Effector CD4-positive, alpha-beta T cell (primary cell): Measurements from ENCODE around the gene PPL.
A peak's percentile ranks its signal among the peaks of the same experiment; 100 is the strongest.

Experiments
- DNase-seq: peaks from one replicate; pipeline ENCODE4 v3.0.0-alpha.2; 2020

PPL gene

GRCh38 chr16:4859900-4860255 is 77.1 kb downstream of the PPL start:
- DNase-seq, result no peak

GRCh38 chr16:4859190-4859899 is 77.6 kb downstream of the PPL start:
- no peak for DNase-seq

GRCh38 chr16:4855804-4856203 is 81.1 kb downstream of the PPL start:
- DNase-seq, result no peak

- no peak for DNase-seq
Observed at GRCh38 chr16:4855371-4855770, 81.6 kb downstream of the PPL start.

GRCh38 chr16:4852221-4852872 is 84.6 kb downstream of the PPL start:
- no peak for DNase-seq

GRCh38 chr16:4850211-4850610 is 86.7 kb downstream of the PPL start:
- no peak for DNase-seq

GRCh38 chr16:4847774-4848587 is 89.0 kb downstream of the PPL start:
- peak; percentile 29 for DNase-seq

DNA sequence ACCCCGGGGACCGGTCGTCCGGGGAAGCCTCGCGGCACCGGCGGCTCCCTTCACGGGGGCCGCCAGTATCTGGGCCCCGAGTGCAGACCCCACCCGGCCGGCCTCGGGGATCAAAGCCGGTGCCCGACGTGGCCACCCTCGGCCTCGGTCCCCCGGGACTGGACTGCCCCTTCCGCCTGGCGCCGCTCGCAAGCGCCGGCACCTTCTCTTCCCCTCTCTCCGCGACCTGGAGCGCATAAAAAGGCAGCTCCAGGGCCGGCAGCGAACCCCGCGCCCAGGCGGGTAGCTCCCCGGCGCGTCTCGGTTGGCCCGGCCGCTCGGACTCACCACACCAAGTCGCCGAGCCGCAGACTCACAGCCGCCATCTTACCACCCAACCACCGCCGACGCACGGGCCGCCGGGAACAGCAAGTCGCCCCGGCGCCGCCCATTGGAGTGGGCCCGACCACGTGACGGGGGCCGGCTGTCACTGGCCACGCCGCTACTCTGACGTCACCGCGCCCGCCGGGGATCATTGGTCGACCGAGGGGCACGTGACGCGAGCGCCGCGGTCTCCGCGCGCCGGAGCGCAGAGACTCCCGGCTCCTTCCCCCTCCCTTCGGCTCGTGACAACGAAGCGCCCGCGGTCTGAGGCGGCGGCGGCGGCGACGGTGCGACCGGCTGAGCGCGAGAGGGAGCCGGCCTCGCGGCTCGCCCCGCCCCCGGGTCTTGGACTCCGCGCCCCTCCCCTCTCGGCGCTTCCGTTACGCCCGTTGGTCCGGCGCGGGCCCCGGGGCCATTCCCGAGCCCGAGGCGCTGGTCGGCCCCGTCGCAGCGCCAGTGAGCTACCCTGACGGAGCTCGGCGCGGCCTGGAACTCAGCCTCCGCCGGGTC is 89.8 kb downstream of the PPL start, which contains the start of the genes GLYR1 and UBN1:
Gene GLYR1 (minus strand): TSS at position 388 of the 873 bp plus-strand sequence. CDS start 23 bp downstream, at position 365.
Gene UBN1 (plus strand): TSS at position 581 of the 873 bp plus-strand sequence. CDS start 5,437 bp downstream, outside the sequence.
- DNase-seq, result peak; percentile 100

DNA sequence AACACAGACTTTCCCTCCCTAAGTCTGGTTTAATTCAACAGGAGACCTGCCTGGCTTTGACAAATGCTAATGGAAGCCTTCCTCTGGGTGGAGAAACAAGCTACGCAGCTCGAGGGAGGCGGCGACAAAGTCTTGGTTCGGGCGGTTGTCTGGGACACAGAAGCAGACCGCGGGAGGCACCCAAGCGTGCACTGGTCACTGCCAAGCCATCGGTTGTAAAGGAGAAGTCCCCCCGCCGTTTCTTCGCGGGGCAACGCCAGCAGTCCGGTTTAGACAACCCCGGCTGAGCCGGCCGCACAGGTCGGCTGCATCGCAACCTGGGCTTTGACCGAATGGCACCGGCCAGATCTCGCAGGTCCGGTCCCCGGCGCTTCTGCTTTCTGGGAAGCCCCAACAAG is 90.4 kb downstream of the PPL start:
- DNase-seq, result peak; percentile 15

DNA sequence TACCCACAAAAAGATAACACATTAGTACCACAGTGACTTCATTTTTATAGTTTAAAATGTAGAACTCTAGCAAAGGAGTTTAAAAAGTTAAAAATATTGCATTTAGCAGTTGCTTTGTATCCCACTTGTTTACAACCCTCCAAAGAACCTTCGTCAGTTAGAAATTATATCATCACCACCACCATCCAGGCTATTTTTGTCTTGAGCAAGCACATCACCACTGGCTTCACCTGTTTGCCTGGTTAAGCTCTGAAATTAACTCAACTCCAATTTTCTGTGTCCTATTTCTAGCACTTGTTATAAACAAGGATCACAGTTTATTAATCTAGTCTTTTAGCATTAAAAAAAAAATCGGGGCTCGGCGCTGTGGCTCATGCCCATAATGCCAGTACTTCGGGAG is 96.0 kb downstream of the PPL start:
- no peak for DNase-seq

GRCh38 chr16:4839942-4840341 is 97.0 kb downstream of the PPL start:
- no peak for DNase-seq

- no peak for DNase-seq
Observed at GRCh38 chr16:4837733-4838501, 99.0 kb downstream of the PPL start.

DNA sequence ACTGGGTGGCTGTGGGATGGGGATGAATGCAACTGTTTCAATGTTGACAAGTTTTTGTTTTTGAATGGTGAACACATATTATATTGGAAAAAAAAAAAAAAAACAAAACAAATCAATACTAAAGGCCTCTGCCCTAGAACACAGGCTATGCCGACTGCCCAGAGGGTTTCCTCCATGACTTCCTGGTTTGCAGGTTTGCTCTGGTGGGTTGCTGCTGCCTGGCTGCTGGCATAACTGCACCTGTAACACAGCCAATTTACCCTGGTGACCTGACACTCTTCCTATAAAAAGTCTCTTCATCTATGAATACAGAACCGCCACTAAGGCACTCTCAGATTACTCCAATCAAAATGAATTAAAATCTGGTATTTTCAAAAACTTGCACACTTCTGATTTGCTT is 100.2 kb downstream of the PPL start:
- no peak for DNase-seq

- no peak for DNase-seq
Observed at GRCh38 chr16:4833584-4833983, 103.4 kb downstream of the PPL start.

DNA sequence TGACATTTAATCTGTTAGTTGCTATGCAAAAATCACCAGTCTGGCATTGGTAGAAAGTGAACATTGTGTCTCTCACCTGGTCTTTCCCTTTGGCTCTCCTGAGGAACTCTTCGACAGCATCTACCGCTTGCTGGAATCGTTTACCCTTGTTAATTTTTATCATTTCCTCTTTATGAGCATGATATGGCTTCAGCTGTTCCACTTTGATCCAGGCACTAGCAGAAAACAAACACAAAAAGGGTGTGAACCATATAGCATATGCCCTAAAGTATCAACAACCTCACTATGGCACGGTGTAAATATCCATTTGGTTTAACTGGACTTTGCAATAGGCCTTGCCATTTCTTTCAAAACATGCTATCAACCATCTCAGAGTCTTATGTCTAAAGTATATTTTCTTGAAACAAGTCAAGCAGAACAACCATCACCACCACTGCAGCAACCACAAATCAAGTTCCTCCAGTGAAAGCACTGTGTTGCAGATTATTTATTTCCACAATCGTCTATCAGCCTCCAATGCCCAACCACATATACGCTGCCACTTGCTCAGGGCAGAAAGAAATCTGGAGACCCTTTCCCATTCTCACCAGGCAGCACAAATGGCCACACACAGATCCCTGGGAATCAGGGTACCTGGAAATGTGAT is 104.1 kb downstream of the PPL start:
- no peak for DNase-seq
